ENCODE data around the gene ST14. TPM values are rescaled to one million over a fixed set of nuclear protein-coding genes. Genes with fewer than 3 reads are reported as not detected.

ST14 gene
- total and polyA plus RNA-seq, 10 of the 15 experiments (the other 5 are each of a cell fraction or from before 2014, with no cell fraction given): 0.02 to 3.9 (median 0.73) TPM; not detected in 2

DNA sequence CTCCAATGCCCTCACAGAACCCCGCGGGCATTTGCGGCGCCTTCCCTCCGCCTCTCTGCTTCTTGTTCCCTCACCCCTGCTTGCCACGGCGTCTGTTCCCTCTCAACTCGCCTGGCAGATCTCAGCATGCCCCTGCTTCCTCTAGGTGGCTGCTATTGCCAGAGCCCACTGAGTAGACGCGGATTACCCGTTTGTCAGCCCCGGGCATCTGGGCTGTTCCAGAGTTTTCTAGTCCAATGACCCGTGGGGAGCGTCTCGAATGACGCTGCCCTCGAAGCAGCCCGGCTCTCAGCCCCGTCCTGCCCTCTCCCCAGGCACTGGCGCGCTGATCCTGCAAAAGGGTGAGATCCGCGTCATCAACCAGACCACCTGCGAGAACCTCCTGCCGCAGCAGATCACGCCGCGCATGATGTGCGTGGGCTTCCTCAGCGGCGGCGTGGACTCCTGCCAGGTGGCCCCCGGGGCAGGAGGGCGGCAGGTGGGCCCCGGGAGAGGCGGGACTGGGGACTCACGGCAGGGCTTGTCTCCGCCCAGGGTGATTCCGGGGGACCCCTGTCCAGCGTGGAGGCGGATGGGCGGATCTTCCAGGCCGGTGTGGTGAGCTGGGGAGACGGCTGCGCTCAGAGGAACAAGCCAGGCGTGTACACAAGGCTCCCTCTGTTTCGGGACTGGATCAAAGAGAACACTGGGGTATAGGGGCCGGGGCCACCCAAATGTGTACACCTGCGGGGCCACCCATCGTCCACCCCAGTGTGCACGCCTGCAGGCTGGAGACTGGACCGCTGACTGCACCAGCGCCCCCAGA, 49.7 kb downstream of the ST14 start:
- TF ChIP-seq NR2C2 (IDR thresholded peaks at IDR 0.05; ENCODE audit: borderline replicate concordance, control insufficient read depth, insufficient read length, low read depth) (no peak), ESRRA (IDR thresholded peaks at IDR 0.05; ENCODE audit: low read length) (no peak)
- POLR2A ChIA-PET: no interaction called here
- SMC1A ChIA-PET (ENCODE audit: uncharacterized antibody, unreplicated experiment): no interaction called here
- BruUV-seq (replicated peaks): no TSS peak
- no peaks in the 10 kb centered on the region for H3K4me1 ChIP-seq (ENCODE audit: control insufficient read depth, insufficient read depth, low read length)
- no peak overlapping the region for H3K9ac ChIP-seq (ENCODE audit: control insufficient read depth, insufficient read depth, low read length)
- RAD21 ChIA-PET (ENCODE audit: unreplicated experiment): no interaction called here
- H3K4me3 ChIP-seq: no peak overlapping the region
- ATAC-seq: no peak
- no peaks in the 10 kb centered on the region for H3K36me3 ChIP-seq (ENCODE audit: control insufficient read depth in 2 of 2, insufficient read depth in 2 of 2, low read length in 1 of 2)
- no peaks in the 10 kb centered on the region for H3K27me3 ChIP-seq (replicated peaks in 1 of 2; ENCODE audit: control insufficient read depth in 2 of 2, insufficient read depth in 2 of 2, low read length in 1 of 2)
- CTCF ChIA-PET: interaction anchor here (1.4 kb wide), 1 partner anchor 26 kb away, joined by 4 read pairs; no protein-coding TSS in a partner anchor
- H3K9me3 ChIP-seq (replicated peaks; ENCODE audit: control insufficient read depth, insufficient read depth, low read length): no peaks in the 10 kb centered on the region
- DNase-seq (ENCODE audit: low read depth, low spot score): no peak
- no peak for FAIRE-seq
- H4K20me1 ChIP-seq (ENCODE audit: control insufficient read depth, insufficient read depth): peaks cover 6% of the 10 kb centered on the region; the same call in 1 of the 2 replicates
- intact Hi-C loops (cut with micrococcal nuclease; ENCODE audit: unreplicated experiment) (no loop called here), in situ Hi-C loops (cut with MboI) (loop anchor here (5.0 kb wide), 1 partner anchor 653 kb away; no protein-coding TSS in a partner anchor)
- no peaks in the 10 kb centered on the region for H3K79me2 ChIP-seq (ENCODE audit: control insufficient read depth, insufficient read depth, low read length)
- H3K4me2 ChIP-seq (ENCODE audit: control insufficient read depth, insufficient read depth): no peak overlapping the region
- H3K27ac ChIP-seq (ENCODE audit: control insufficient read depth, insufficient read depth): no peak overlapping the region
- 80% methylated on average over 41 of the region's 53 CpGs for WGBS (ENCODE audit: insufficient coverage, insufficient replicate concordance, low lambda C conversion rate, missing lambda C conversion rate)
- no peak overlapping the region for H2AFZ ChIP-seq (ENCODE audit: control insufficient read depth, low read depth, low read length)

DNA sequence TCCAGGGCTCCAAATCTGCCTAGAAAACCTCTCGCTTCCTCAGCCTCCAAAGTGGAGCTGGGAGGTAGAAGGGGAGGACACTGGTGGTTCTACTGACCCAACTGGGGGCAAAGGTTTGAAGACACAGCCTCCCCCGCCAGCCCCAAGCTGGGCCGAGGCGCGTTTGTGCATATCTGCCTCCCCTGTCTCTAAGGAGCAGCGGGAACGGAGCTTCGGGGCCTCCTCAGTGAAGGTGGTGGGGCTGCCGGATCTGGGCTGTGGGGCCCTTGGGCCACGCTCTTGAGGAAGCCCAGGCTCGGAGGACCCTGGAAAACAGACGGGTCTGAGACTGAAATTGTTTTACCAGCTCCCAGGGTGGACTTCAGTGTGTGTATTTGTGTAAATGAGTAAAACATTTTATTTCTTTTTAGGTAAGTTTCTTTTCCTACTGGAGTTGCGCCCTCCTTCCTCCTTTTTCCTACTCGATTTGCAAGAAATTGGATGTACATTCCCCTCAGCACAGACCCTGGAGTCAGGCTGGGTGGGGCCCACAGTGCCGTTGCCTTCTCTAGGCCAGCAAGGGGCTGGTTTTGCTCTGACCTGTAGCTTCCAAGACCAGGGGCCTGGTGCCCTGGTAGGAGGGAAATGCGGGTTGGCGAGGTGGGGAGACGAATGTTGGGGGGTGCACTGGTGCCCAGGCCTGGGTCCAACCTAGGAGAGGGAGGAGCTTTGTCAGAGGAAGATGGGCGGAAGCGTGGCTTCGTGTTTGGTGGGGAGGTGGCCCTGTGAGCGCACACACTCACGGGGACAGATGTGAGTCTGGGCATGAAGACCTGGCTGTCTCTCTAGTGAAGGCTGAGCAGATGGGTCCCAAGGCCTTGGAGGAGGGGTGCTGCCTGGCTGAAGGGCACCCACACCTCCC, 50.6 kb downstream of the ST14 start:
- intact Hi-C loops (cut with micrococcal nuclease; ENCODE audit: unreplicated experiment) (no loop called here), in situ Hi-C loops (cut with MboI) (loop anchor here (5.0 to 10.0 kb wide), 2 partner anchors 215 to 652 kb away; partner anchors contain the start of gene ADAMTS8)
- SMC1A ChIA-PET (ENCODE audit: uncharacterized antibody, unreplicated experiment): interaction anchor here (3.0 kb wide), 1 partner anchor 160 kb away, joined by 34 read pairs; no protein-coding TSS in a partner anchor
- Histone ChIP-seq H3K4me1 (ENCODE audit: control insufficient read depth, insufficient read depth, low read length) (no peaks in the 10 kb centered on the region), H3K9me3 (replicated peaks; ENCODE audit: control insufficient read depth, insufficient read depth, low read length) (no peaks in the 10 kb centered on the region), H3K4me2 (ENCODE audit: control insufficient read depth, insufficient read depth) (no peak overlapping the region), H3K27ac (ENCODE audit: control insufficient read depth, insufficient read depth) (no peak overlapping the region), H2AFZ (ENCODE audit: control insufficient read depth, low read depth, low read length) (no peak overlapping the region), H3K9ac (ENCODE audit: control insufficient read depth, insufficient read depth, low read length) (no peak overlapping the region), H3K27me3 (replicated peaks in 1 of 2; ENCODE audit: control insufficient read depth in 2 of 2, insufficient read depth in 2 of 2, low read length in 1 of 2) (no peaks in the 10 kb centered on the region), H3K4me3 (no peak overlapping the region), H3K79me2 (ENCODE audit: control insufficient read depth, insufficient read depth, low read length) (no peaks in the 10 kb centered on the region), H3K36me3 (ENCODE audit: control insufficient read depth in 2 of 2, insufficient read depth in 2 of 2, low read length in 1 of 2) (no peaks in the 10 kb centered on the region), H4K20me1 (ENCODE audit: control insufficient read depth, insufficient read depth) (peaks cover 6% of the 10 kb centered on the region; the same call in 1 of the 2 replicates)
- ATAC-seq (no peak), FAIRE-seq (no peak), DNase-seq (ENCODE audit: low read depth, low spot score) (no peak)
- POLR2A ChIA-PET: no interaction called here
- WGBS (ENCODE audit: insufficient coverage, insufficient replicate concordance, low lambda C conversion rate, missing lambda C conversion rate): 52% methylated on average over 23 of the region's 23 CpGs
- BruUV-seq (replicated peaks): no TSS peak
- RAD21 ChIA-PET (ENCODE audit: unreplicated experiment): interaction anchor here (0.6 kb wide), 1 partner anchor 9 kb away, joined by 4 read pairs; no protein-coding TSS in a partner anchor
- TF ChIP-seq, protein P1, sequence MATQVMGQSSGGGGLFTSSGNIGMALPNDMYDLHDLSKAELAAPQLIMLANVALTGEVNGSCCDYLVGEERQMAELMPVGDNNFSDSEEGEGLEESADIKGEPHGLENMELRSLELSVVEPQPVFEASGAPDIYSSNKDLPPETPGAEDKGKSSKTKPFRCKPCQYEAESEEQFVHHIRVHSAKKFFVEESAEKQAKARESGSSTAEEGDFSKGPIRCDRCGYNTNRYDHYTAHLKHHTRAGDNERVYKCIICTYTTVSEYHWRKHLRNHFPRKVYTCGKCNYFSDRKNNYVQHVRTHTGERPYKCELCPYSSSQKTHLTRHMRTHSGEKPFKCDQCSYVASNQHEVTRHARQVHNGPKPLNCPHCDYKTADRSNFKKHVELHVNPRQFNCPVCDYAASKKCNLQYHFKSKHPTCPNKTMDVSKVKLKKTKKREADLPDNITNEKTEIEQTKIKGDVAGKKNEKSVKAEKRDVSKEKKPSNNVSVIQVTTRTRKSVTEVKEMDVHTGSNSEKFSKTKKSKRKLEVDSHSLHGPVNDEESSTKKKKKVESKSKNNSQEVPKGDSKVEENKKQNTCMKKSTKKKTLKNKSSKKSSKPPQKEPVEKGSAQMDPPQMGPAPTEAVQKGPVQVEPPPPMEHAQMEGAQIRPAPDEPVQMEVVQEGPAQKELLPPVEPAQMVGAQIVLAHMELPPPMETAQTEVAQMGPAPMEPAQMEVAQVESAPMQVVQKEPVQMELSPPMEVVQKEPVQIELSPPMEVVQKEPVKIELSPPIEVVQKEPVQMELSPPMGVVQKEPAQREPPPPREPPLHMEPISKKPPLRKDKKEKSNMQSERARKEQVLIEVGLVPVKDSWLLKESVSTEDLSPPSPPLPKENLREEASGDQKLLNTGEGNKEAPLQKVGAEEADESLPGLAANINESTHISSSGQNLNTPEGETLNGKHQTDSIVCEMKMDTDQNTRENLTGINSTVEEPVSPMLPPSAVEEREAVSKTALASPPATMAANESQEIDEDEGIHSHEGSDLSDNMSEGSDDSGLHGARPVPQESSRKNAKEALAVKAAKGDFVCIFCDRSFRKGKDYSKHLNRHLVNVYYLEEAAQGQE (IDR thresholded peaks at IDR 0.05; ENCODE audit: low read depth, low read length): no peak
- CTCF ChIA-PET: interaction anchor here (0.8 to 1.6 kb wide), 3 partner anchors 27 to 652 kb away, joined by 3 to 4 read pairs (median 4); no protein-coding TSS in a partner anchor

All from GM12878 (cell line).